OCI-LY3 (cell line): Measurements from ENCODE around the gene MCUB.
"Not testable (repeated sequence)": the region's sequence is repeated elsewhere in the genome, so short reads cannot be mapped to it uniquely, and the experiment has no call there.

Experiments
- H2AFZ ChIP-seq: fragments of 200-600, 300-600 bp; shearing (Covaris generic); 2 replicates; pipeline ENCODE4 v1.6.0; 2014; ENCODE audit warnings: antibody characterized with exemption, low read depth, low read length
- H3K27ac ChIP-seq: fragments of 200-600, 300-600 bp; sonication (generic); 2 replicates; pipeline ENCODE4 v1.5.1; 2014; ENCODE audit warnings: mild to moderate bottlenecking, low read length, moderate library complexity, mixed read lengths
- H3K27me3 ChIP-seq: fragments of 200-600, 300-600 bp; sonication (generic); 2 replicates; pipeline ENCODE4 v1.6.1; 2014; ENCODE audit warnings: low read depth, low read length, mixed read lengths
- H3K36me3 ChIP-seq: fragments of 200-600, 300-600 bp; sonication (generic); replicated peaks from 2 replicates; pipeline ENCODE3; 2014; ENCODE audit warnings: low read depth, low read length, mixed read lengths
- H3K4me1 ChIP-seq: fragments of 300-600, 200-600 bp; sonication (generic); 2 replicates; pipeline ENCODE4 v1.6.1; 2014; ENCODE audit warnings: low read length, mixed read lengths
- H3K4me2 ChIP-seq: fragments of 200-600, 300-600 bp; sonication (generic); 2 replicates; pipeline ENCODE4 v1.6.1; 2014; ENCODE audit warnings: low read length, mixed read lengths
- H3K4me3 ChIP-seq: fragments of 300-600, 200-600 bp; sonication (generic); 2 replicates; pipeline ENCODE4 v1.5.1; 2014; ENCODE audit warnings: antibody characterized with exemption, mild to moderate bottlenecking, low read length, moderate library complexity
- H3K79me2 ChIP-seq: fragments of 300-600, 200-600 bp; shearing (Covaris generic); 2 replicates; pipeline ENCODE4 v1.6.1; 2014; ENCODE audit warnings: mild to moderate bottlenecking, low read length, mixed read lengths
- H3K9ac ChIP-seq: fragments of 300-600, 200-600 bp; shearing (Covaris generic); 2 replicates; pipeline ENCODE4 v1.6.0; 2014; ENCODE audit warnings: mild to moderate bottlenecking, low read length, moderate library complexity
- H3K9me3 ChIP-seq: fragments of 200-600, 300-600 bp; shearing (Covaris generic); 2 replicates; pipeline ENCODE4 v1.6.1; 2014; ENCODE audit warnings: low read length, mixed read lengths; ENCODE audit not compliant: insufficient read depth
- H4K20me1 ChIP-seq: fragments of 200-600, 300-600 bp; sonication (generic); 2 replicates; pipeline ENCODE4 v1.6.1; 2016; ENCODE audit warnings: low read length, mixed read lengths; ENCODE audit not compliant: insufficient read depth
- EZH2phosphoT487 ChIP-seq: fragments of 200-600 bp; shearing (Covaris generic); IDR thresholded peaks from 2 replicates; pipeline ENCODE4 v1.6.1; 2018; ENCODE audit warnings: antibody characterized with exemption, mixed run types, low read depth
- TF ChIP-seq, protein P1 (sequence below): fragments of 200-600, 300-600 bp; sonication (generic); IDR thresholded peaks from 2 replicates; pipeline ENCODE4 v1.5.1; 2014; ENCODE audit warnings: antibody characterized with exemption, low read length, low read depth

The MCUB gene

DNA sequence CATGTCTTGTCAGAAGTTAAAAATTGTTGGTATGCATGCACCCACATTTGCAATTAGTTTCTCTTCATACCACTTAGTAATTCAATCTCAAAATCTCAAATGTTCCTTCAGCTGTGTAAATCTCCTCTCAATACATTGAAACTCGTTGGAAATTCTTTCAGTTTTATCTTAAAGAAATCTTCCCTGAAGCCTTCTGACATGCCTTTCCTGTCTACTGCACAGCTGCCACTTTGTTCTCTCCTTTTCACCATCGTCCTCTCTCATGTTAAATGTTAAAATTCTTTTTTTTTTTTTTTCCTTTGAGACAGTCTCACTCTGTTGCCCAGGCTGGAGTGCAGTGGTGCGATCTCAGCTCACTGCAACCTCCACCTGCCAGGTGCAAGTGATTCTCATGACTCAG, 30.9 kb downstream of the MCUB start:
- Histone ChIP-seq H3K4me1 (peaks cover 19% of the 10 kb centered on the region), H3K79me2 (peaks cover 7% of the 10 kb centered on the region; the same call in 1 of the 2 replicates), H3K4me3 (no peak overlapping the region), H3K9me3 (no peaks in the 10 kb centered on the region), H3K4me2 (no peak overlapping the region), H3K36me3 (no peaks in the 10 kb centered on the region), H2AFZ (no peak overlapping the region), H4K20me1 (0 out of 2 replicates have a peak, but pooled peaks cover 4% of the 10 kb centered on the region), H3K27ac (no peak overlapping the region), H3K9ac (no peak overlapping the region), H3K27me3 (no peaks in the 10 kb centered on the region)
- TF ChIP-seq, protein P1, sequence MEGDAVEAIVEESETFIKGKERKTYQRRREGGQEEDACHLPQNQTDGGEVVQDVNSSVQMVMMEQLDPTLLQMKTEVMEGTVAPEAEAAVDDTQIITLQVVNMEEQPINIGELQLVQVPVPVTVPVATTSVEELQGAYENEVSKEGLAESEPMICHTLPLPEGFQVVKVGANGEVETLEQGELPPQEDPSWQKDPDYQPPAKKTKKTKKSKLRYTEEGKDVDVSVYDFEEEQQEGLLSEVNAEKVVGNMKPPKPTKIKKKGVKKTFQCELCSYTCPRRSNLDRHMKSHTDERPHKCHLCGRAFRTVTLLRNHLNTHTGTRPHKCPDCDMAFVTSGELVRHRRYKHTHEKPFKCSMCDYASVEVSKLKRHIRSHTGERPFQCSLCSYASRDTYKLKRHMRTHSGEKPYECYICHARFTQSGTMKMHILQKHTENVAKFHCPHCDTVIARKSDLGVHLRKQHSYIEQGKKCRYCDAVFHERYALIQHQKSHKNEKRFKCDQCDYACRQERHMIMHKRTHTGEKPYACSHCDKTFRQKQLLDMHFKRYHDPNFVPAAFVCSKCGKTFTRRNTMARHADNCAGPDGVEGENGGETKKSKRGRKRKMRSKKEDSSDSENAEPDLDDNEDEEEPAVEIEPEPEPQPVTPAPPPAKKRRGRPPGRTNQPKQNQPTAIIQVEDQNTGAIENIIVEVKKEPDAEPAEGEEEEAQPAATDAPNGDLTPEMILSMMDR = no peak
- TF ChIP-seq EZH2phosphoT487 = no peak

DNA sequence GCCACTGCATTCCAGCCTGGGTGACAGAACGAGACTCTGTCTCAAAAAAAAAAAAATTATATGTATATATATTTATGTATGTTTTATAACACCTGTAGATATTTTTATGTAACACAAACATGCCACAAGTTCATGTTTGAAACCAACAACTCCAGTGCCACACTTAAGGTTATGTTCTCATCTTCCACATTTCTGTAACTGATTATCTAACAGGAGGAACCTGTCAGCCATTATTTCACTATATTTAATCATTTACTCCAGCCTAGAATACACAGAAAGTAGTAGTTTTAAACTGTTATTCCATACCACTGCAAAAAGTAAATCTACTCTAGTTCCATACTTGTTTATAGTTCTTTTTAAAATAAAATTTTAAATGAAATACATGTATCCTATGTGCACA, 32.3 kb downstream of the MCUB start:
- Histone ChIP-seq H3K4me3 (no peak overlapping the region), H3K27me3 (no peaks in the 10 kb centered on the region), H3K4me1 (peaks cover 19% of the 10 kb centered on the region), H3K79me2 (peaks cover 7% of the 10 kb centered on the region; the same call in 1 of the 2 replicates), H3K4me2 (no peak overlapping the region), H3K27ac (no peak overlapping the region), H2AFZ (no peak overlapping the region), H3K36me3 (no peaks in the 10 kb centered on the region), H3K9me3 (no peaks in the 10 kb centered on the region), H3K9ac (no peak overlapping the region), H4K20me1 (0 out of 2 replicates have a peak, but pooled peaks cover 4% of the 10 kb centered on the region)
- TF ChIP-seq, protein P1 = no peak
- no peak for TF ChIP-seq EZH2phosphoT487

DNA sequence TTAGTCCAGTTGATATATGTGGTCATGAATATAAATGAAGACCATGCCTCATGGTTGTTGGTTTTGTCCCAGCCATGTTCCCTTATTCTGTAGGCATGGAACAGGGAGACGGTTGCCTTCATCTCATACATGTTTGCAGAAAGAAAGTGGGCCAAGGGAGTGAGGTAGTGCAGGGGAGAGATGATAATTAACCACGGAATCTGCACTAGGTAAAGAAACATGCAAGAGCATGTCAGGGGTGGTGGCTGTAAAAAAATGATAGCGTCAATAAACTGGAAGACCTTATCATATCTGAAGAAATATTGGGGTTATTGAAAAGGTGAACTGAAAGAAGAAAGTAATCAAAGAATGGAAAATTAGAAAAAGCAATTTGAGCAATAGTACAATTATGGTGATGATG, 35.1 kb downstream of the MCUB start:
- H3K4me3 ChIP-seq, H3K4me1 ChIP-seq, H3K36me3 ChIP-seq, H3K9ac ChIP-seq, H4K20me1 ChIP-seq, H3K27me3 ChIP-seq, H3K27ac ChIP-seq, H3K9me3 ChIP-seq, H3K4me2 ChIP-seq, H3K79me2 ChIP-seq, H2AFZ ChIP-seq: not testable (repeated sequence)

DNA sequence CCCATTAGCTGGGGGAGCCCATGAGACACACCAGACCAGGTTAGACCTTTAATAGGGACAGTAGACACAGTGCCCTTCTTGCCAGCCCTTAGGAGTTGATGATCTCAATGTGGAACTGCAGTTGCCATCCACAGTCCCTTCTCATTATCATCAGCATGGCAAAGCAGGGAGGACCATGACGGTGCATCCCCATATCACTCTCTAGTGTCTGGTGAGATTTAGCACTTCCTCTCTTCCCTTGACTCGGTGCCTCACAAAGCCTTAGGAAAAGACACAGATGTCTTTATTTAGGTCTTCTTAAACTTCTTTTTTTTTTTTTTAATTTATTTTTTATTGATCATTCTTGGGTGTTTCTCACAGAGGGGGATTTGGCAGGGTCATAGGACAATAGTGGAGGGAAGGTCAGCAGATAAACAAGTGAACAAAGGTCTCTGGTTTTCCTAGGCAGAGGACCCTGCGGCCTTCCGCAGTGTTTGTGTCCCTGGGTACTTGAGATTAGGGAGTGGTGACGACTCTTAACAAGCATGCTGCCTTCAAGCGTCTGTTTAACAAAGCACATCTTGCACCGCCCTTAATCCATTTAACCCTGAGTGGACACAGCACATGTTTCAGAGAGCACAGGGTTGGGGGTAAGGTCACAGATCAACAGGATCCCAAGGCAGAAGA, 36.5 kb downstream of the MCUB start:
- not testable (repeated sequence) for H3K9me3 ChIP-seq, H3K79me2 ChIP-seq, H3K4me3 ChIP-seq, H2AFZ ChIP-seq, H3K36me3 ChIP-seq, H3K4me2 ChIP-seq, H3K27ac ChIP-seq, H3K9ac ChIP-seq, H3K4me1 ChIP-seq, H4K20me1 ChIP-seq, H3K27me3 ChIP-seq

- Histone ChIP-seq H3K27me3 (no peaks in the 10 kb centered on the region), H3K79me2 (no peaks in the 10 kb centered on the region), H3K4me3 (no peak overlapping the region), H3K27ac (no peak overlapping the region), H3K9me3 (no peaks in the 10 kb centered on the region), H3K4me1 (no peaks in the 10 kb centered on the region), H3K9ac (no peak overlapping the region), H4K20me1 (no peaks in the 10 kb centered on the region), H3K36me3 (no peaks in the 10 kb centered on the region), H3K4me2 (no peak overlapping the region), H2AFZ (no peak overlapping the region)
- TF ChIP-seq EZH2phosphoT487 = no peak
- TF ChIP-seq, protein P1 = no peak
These were observed 39.1 kb downstream of the MCUB start for GRCh38 chr4:109599046-109599652.
